Measurements from ENCODE around the gene TAX1BP1. TPM values are rescaled to one million over a fixed set of nuclear protein-coding genes. Genes with fewer than 3 reads are reported as not detected.

TAX1BP1 gene
- polyA plus RNA-seq, 1 donor from 2014 or later = 115 TPM

- H4K20me1 ChIP-seq (ENCODE audit: insufficient read depth) = no peaks in the 10 kb centered on the region
- H3K79me2 ChIP-seq (replicated peaks; ENCODE audit: insufficient read depth, low read length) = no peaks in the 10 kb centered on the region
- no peaks in the 10 kb centered on the region for H3K27me3 ChIP-seq (ENCODE audit: insufficient read depth, low read depth, low read length)
- no peak overlapping the region for H2AFZ ChIP-seq (ENCODE audit: low read depth, low read length)
- no peak overlapping the region for H3K27ac ChIP-seq (ENCODE audit: low read length)
- no peak for TF ChIP-seq REST (IDR thresholded peaks at IDR 0.05; ENCODE audit: borderline replicate concordance)
- TF ChIP-seq SMC3 (conservative IDR thresholded peaks at IDR 0.05; ENCODE audit: poor library complexity) = no peak
- TF ChIP-seq MXI1 (conservative IDR thresholded peaks at IDR 0.05; ENCODE audit: poor library complexity, severe bottlenecking) = no peak
- no peak for TF ChIP-seq RAD21 (conservative IDR thresholded peaks at IDR 0.05)
- TF ChIP-seq EP300 (conservative IDR thresholded peaks at IDR 0.05; ENCODE audit: poor library complexity, severe bottlenecking) = no peak
- TF ChIP-seq POLR2AphosphoS5 (IDR thresholded peaks at IDR 0.05) = no peak
- TF ChIP-seq CTCF (IDR thresholded peaks at IDR 0.05; ENCODE audit: poor library complexity, severe bottlenecking) = no peak
- no peak for TF ChIP-seq EZH2 (IDR thresholded peaks at IDR 0.05; ENCODE audit: borderline replicate concordance, insufficient read depth, low read length, poor library complexity, severe bottlenecking)
- no peak for TF ChIP-seq TAF1 (IDR thresholded peaks at IDR 0.05; ENCODE audit: low read depth)
- H3K9me3 ChIP-seq (ENCODE audit: low read length) = no peaks in the 10 kb centered on the region
- no peak overlapping the region for H3K9ac ChIP-seq (ENCODE audit: low read length)
- no peaks in the 10 kb centered on the region for H3K36me3 ChIP-seq (ENCODE audit: insufficient read depth, low read length)
- no peak overlapping the region for H3K4me2 ChIP-seq (ENCODE audit: low read length)
- H3F3A ChIP-seq (ENCODE audit: insufficient read depth, low read length, poor library complexity, severe bottlenecking) = no peaks in the 10 kb centered on the region
- no peaks in the 10 kb centered on the region for H3K9me2 ChIP-seq (ENCODE audit: insufficient read depth, low read length)
- H3K4me3 ChIP-seq (ENCODE audit: low read length) = no peak overlapping the region
Measured at GRCh38 chr7:27708485-27708884, 31.5 kb upstream of the TAX1BP1 start.

- Histone ChIP-seq H3K27ac (ENCODE audit: low read length) (no peak overlapping the region), H3K4me3 (ENCODE audit: low read length) (no peak overlapping the region), H3K9me3 (ENCODE audit: low read length) (no peaks in the 10 kb centered on the region), H2AFZ (ENCODE audit: low read depth, low read length) (no peak overlapping the region), H3K4me2 (ENCODE audit: low read length) (no peak overlapping the region), H3K27me3 (ENCODE audit: insufficient read depth, low read depth, low read length) (no peaks in the 10 kb centered on the region), H3K9me2 (ENCODE audit: insufficient read depth, low read length) (no peaks in the 10 kb centered on the region), H3K79me2 (replicated peaks; ENCODE audit: insufficient read depth, low read length) (no peaks in the 10 kb centered on the region), H3K36me3 (ENCODE audit: insufficient read depth, low read length) (no peaks in the 10 kb centered on the region), H3K9ac (ENCODE audit: low read length) (no peak overlapping the region), H4K20me1 (ENCODE audit: insufficient read depth) (no peaks in the 10 kb centered on the region), H3F3A (ENCODE audit: insufficient read depth, low read length, poor library complexity, severe bottlenecking) (no peaks in the 10 kb centered on the region)
- TF ChIP-seq EP300 (conservative IDR thresholded peaks at IDR 0.05; ENCODE audit: poor library complexity, severe bottlenecking) (no peak), POLR2AphosphoS5 (IDR thresholded peaks at IDR 0.05) (no peak), EZH2 (IDR thresholded peaks at IDR 0.05; ENCODE audit: borderline replicate concordance, insufficient read depth, low read length, poor library complexity, severe bottlenecking) (no peak), REST (IDR thresholded peaks at IDR 0.05; ENCODE audit: borderline replicate concordance) (no peak), CTCF (IDR thresholded peaks at IDR 0.05; ENCODE audit: poor library complexity, severe bottlenecking) (no peak), TAF1 (IDR thresholded peaks at IDR 0.05; ENCODE audit: low read depth) (no peak), MXI1 (conservative IDR thresholded peaks at IDR 0.05; ENCODE audit: poor library complexity, severe bottlenecking) (no peak), RAD21 (conservative IDR thresholded peaks at IDR 0.05) (no peak), SMC3 (conservative IDR thresholded peaks at IDR 0.05; ENCODE audit: poor library complexity) (no peak)
Measured at GRCh38 chr7:27709137-27710075, 30.6 kb upstream of the TAX1BP1 start.
